ENCODE data around the gene SLC4A3.

The SLC4A3 gene

DNA sequence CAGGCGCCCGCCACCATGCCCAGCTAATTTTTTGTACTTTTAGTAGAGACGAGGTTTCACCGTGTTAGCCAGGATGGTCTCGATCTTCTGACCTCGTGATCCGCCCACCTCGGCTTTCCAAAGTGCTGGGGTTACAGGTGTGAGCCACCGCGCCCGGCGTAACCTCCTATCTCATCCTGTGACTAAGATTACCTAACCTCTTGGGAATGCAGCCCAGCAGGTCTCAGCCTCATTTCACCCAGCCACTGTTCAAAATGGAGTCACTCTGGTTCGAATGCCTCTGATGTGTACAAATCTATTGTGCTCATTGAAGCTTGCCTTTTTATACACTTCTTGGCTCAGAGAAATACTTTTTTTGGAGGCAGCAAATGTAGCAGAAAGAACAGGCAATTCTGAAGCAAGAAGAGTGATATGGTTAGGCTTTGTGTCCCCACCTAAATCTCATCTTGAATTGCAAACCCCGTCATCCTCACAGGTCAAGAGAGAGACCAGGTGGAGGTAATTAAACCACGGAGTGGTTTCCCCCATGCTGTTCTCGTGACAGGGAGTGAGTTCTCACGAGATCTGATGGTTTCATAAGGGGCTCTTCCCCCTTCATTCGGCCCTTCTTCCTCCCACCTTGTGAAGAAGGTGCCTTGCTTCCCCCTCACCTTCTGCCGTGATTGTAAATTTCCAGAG lies 60.6 kb downstream of the SLC4A3 start:
- ATAC-seq, result no peak
- Mint-ChIP-seq H3K36me3 (peaks cover 7% of the 10 kb centered on the region), H3K9me3 (peaks cover 3% of the 10 kb centered on the region), H3K27me3 (peaks cover 70% of the 10 kb centered on the region), H3K27ac (no peak overlapping the region), H3K4me1 (peaks cover 22% of the 10 kb centered on the region), H3K4me3 (no peak overlapping the region)

DNA sequence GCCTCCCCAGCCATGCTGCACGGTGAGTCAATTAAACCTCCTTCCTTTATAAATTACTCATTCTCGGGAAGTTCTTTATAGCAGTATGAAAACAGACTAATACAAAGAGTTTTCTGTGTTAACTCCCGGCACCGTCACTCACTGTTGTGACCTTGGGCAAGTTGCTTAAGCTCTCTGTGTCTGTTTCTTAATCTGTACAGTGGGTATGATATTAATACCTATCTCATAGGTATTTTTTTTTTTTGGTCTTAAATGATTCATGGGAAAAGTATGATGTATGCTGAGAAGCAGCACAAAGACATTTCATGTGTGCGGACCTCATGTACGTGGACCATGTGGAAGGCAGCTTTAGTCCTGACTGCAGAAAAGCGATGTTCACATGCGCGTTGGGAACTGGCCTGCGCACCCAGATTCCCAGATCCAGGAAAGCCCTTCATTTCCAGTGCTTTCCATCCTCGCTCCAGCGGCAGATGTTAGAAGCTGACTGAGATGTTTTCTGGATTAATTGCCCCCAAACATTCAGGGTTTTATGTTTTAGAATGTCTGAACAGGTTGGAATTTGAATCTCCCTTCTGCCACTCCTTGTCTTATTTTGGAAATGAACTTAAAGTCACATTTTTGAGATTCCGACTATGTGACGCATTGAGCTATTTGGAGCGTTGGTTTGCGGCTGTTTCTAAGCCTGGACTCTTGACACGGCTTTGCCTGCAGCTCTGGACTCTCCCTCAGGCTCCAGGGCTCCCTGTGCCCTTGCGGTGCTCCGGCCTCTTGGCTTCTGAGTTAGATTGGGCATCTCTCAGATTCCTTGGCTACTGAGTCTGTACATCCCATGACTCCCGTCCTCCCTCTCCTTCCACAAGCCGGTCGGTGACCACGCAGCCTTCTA lies 61.4 kb downstream of the SLC4A3 start:
- no peak overlapping the region for H3K27ac Mint-ChIP-seq
- no peak overlapping the region for H3K4me3 Mint-ChIP-seq
- peaks cover 74% of the 10 kb centered on the region for H3K27me3 Mint-ChIP-seq
- ATAC-seq, result no peak
- peaks cover 7% of the 10 kb centered on the region for H3K36me3 Mint-ChIP-seq
- peaks cover 22% of the 10 kb centered on the region for H3K4me1 Mint-ChIP-seq
- no peaks in the 10 kb centered on the region for H3K9me3 Mint-ChIP-seq

DNA sequence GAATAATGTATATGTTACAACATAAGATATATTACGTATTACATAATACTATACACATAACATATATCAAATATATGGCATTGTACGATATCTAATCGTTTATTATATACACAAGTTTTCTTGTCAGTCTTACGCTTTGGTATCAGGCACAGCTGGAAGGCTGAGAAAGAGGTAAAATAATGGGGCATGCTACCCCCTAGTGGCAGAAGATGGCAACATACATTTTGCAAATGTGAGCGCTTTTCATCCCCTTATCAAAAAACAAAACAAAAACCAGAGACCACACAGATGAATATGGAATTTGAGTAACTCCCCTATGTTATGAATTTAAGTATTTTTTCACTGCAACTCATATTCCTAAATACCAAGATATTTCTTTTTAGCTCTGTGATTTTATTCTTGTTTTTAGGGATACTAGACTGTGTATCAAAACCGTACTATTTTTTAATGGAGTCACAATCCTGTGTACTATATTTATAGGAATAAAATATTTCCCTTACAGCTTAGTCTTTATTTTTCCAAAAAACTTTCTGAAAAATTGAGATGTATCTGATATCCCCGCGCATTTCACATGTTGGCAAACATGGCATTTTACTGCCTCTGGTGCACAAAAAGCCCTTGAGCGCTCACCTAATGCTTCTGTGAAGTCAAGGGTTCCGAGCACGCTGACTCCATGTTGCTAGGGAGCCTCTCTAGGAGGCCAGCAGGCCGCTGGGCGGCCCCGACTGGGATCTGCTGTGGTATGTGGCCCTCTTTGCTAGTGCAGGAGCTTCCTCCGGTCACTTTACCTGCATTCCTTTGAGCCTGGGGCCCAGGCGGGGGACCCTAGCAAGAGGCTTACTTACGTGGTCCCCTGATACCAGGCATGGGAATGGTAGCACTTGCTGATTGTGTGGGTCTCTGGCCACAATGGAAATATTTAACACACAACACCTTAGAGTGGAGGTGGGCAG lies 62.5 kb downstream of the SLC4A3 start:
- Mint-ChIP-seq H3K9me3 (no peaks in the 10 kb centered on the region), H3K27ac (no peak overlapping the region), H3K4me1 (peaks cover 14% of the 10 kb centered on the region), H3K4me3 (no peak overlapping the region), H3K27me3 (peaks cover 64% of the 10 kb centered on the region), H3K36me3 (no peaks in the 10 kb centered on the region)
- no peak for ATAC-seq

DNA sequence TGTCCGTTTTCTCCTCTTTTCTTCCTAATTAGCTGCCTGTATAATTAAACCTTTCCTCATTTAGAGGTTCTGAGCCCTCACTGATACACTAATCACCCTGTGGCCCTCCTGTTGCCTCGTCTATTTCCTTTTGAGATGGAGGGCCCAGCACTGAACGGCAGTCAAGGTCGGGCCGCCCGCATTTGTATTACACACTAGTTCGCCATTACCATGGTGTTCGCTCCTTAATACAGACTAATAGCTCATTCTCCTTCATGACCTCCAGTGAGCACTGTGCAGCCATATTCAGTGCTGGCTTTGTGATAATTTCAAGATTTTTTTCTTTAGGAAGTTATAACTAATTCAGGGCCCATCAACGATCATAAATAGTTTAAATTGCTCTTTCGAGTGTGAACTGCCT lies 64.1 kb downstream of the SLC4A3 start:
- H3K27me3 Mint-ChIP-seq, result peaks cover 55% of the 10 kb centered on the region

More for the DNA sequence above, 64.1 kb downstream of the SLC4A3 start:
- H3K27ac Mint-ChIP-seq, result no peak overlapping the region
- H3K4me3 Mint-ChIP-seq, result no peak overlapping the region
- H3K4me1 Mint-ChIP-seq, result no peaks in the 10 kb centered on the region
- H3K36me3 Mint-ChIP-seq, result no peaks in the 10 kb centered on the region
- no peak for ATAC-seq
- H3K9me3 Mint-ChIP-seq, result no peaks in the 10 kb centered on the region
